Liver (tissue), 9 donors: ENCODE results near the gene TRIM3. TPM values are rescaled to one million over a fixed set of nuclear protein-coding genes. Genes with fewer than 3 reads are reported as not detected.

Source experiments
- DNase-seq: peaks from one replicate; pipeline ENCODE4 v3.0.0-alpha.2; 2017; ENCODE audit warnings: low spot score
- H3K27ac ChIP-seq, 2 donors: one replicate each; pipeline ENCODE4 v1.7.0; 2013; ENCODE audit warnings: inconsistent platforms in 2 of 2, low read length in 2 of 2, control low read depth in 1 of 2, low read depth in 1 of 2, mild to moderate bottlenecking in 1 of 2
- H3K27me3 ChIP-seq, 4 donors: one replicate each; pipeline versions ENCODE4 v1.6.1 to v1.7.0; 2013; ENCODE audit warnings: low read length in 3 of 4, inconsistent platforms in 1 of 4, mild to moderate bottlenecking in 1 of 4, moderate library complexity in 1 of 4; ENCODE audit not compliant: control insufficient read depth in 4 of 4, insufficient read depth in 4 of 4
- H3K36me3 ChIP-seq, 4 donors: one replicate each; pipeline versions ENCODE4 v1.6.1 to v1.7.0; 2013; ENCODE audit warnings: low read length in 3 of 4, mild to moderate bottlenecking in 3 of 4, low read depth in 1 of 4, moderate library complexity in 1 of 4; ENCODE audit not compliant: control insufficient read depth in 4 of 4, insufficient read depth in 3 of 4
- H3K4me1 ChIP-seq, 4 donors: one replicate each; pipeline versions ENCODE4 v1.6.1 to v1.7.0; 2013; ENCODE audit warnings: low read length in 3 of 4, mild to moderate bottlenecking in 3 of 4, moderate library complexity in 1 of 4; ENCODE audit not compliant: control insufficient read depth in 4 of 4, insufficient read depth in 4 of 4
- H3K4me3 ChIP-seq, 3 donors: one replicate each; pipeline versions ENCODE4 v1.6.1 to v1.7.0; 2013; ENCODE audit warnings: low read length in 3 of 3, control low read depth in 1 of 3, low read depth in 1 of 3, mild to moderate bottlenecking in 1 of 3
- H3K9ac ChIP-seq, 2 donors: one replicate each; pipeline ENCODE4 v1.7.0; 2013; ENCODE audit warnings: low read length in 2 of 2, mild to moderate bottlenecking in 2 of 2, moderate library complexity in 2 of 2, control low read depth in 1 of 2, low read depth in 1 of 2
- H3K9me3 ChIP-seq, 4 donors: one replicate each; pipeline versions ENCODE4 v1.6.1 to v1.7.0; 2013; ENCODE audit warnings: low read length in 3 of 4; ENCODE audit not compliant: control insufficient read depth in 4 of 4
- ATF3 ChIP-seq: IDR thresholded peaks from 2 replicates; pipeline ENCODE4 v1.6.1; 2016; ENCODE audit warnings: antibody characterized with exemption
- CTCF ChIP-seq: fragments of 150-350 bp; IDR thresholded peaks from 2 replicates; pipeline ENCODE4 v1.5.1; 2017; ENCODE audit warnings: improper control_type of control experiment, low read depth, low read length; ENCODE audit not compliant: missing input control
- EGR1 ChIP-seq, 2 donors: IDR thresholded peaks; 2 replicates each; pipeline ENCODE4 v1.6.1; 2016 to 2018; ENCODE audit warnings: antibody characterized with exemption in 2 of 2, low read depth in 2 of 2
- FOXA1 ChIP-seq: IDR thresholded peaks from 2 replicates; pipeline ENCODE4 v1.6.1; 2016; ENCODE audit warnings: antibody characterized with exemption
- FOXA2 ChIP-seq: IDR thresholded peaks from 2 replicates; pipeline ENCODE4 v1.6.1; 2016; ENCODE audit warnings: antibody characterized with exemption
- GABPA ChIP-seq, 2 donors: IDR thresholded peaks in 1 of 2; conservative IDR thresholded peaks in 1 of 2; 2 replicates each; pipeline ENCODE4 v1.6.1; 2016; ENCODE audit warnings: antibody characterized with exemption in 2 of 2, mild to moderate bottlenecking in 1 of 2, moderate library complexity in 1 of 2
- HNF4A ChIP-seq, 2 donors: conservative IDR thresholded peaks; 2 replicates each; pipeline ENCODE4 v1.6.1; 2016; ENCODE audit warnings: antibody characterized with exemption in 2 of 2, mild to moderate bottlenecking in 2 of 2
- HNF4G ChIP-seq: IDR thresholded peaks from 2 replicates; pipeline ENCODE4 v1.6.1; 2016; ENCODE audit warnings: antibody characterized with exemption
- JUND ChIP-seq, 2 donors: IDR thresholded peaks; 2 replicates each; pipeline ENCODE4 v1.6.1; 2016; ENCODE audit warnings: antibody characterized with exemption in 2 of 2
- MAX ChIP-seq: IDR thresholded peaks from 2 replicates; pipeline ENCODE4 v1.6.1; 2016; ENCODE audit warnings: antibody characterized with exemption
- NR2F2 ChIP-seq: IDR thresholded peaks from 2 replicates; pipeline ENCODE4 v1.6.1; 2016; ENCODE audit warnings: antibody characterized with exemption
- RAD21 ChIP-seq, 2 donors: IDR thresholded peaks; 2 replicates each; pipeline ENCODE4 v1.6.1; 2016; ENCODE audit warnings: antibody characterized with exemption in 2 of 2, mild to moderate bottlenecking in 2 of 2
- RXRA ChIP-seq, 2 donors: IDR thresholded peaks; 2 replicates each; pipeline ENCODE4 v1.6.1; 2017 to 2018; ENCODE audit warnings: antibody characterized with exemption in 2 of 2, mild to moderate bottlenecking in 1 of 2
- SP1 ChIP-seq: IDR thresholded peaks from 2 replicates; pipeline ENCODE4 v1.6.1; 2018; ENCODE audit warnings: antibody characterized with exemption, mild to moderate bottlenecking
- TAF1 ChIP-seq: conservative IDR thresholded peaks from 2 replicates; pipeline ENCODE4 v1.6.1; 2016; ENCODE audit warnings: antibody characterized with exemption, mild to moderate bottlenecking
- YY1 ChIP-seq: IDR thresholded peaks from 2 replicates; pipeline ENCODE4 v1.6.1; 2016; ENCODE audit warnings: antibody characterized with exemption, mild to moderate bottlenecking
- ZBTB33 ChIP-seq: IDR thresholded peaks from 2 replicates; pipeline ENCODE4 v1.6.1; 2016; ENCODE audit warnings: antibody characterized with exemption
- WGBS: extraction: QIAGEN DNeasy Blood & Tissue Kit; methylation state at CpG from one replicate; pipeline ENCODE4 v1.1.7; 2013; 5-methylcytosine and 5-hydroxymethylcytosine counted together
- polyA plus RNA-seq, 2 donors: library from polyadenylated mRNA; stranded (reverse) in 1 of 2; unstranded in 1 of 2; fragments of 200-250 nt in 1 of 2; fragments of >200 nt in 1 of 2; fragmentation: Nextera tagmentation in 1 of 2; extraction: Ambion mirVana in 1 of 2; gene quantifications; one replicate each; pipeline versions ENCODE4 v1.2.1 to v1.2.3, GENCODE V29; 2013 to 2015
- total RNA-seq, 2 donors: library from RNA; depleted of rRNA; stranded (reverse); fragments of >200 nt; gene quantifications; one replicate each; pipeline ENCODE4 v1.2.3, GENCODE V29; 2014
- donor health status: healthy.
- donor health status: healthy.
- donor health status: healthy.
- donor health status: healthy.
- donor health status: healthy.

The TRIM3 gene
- total and polyA plus RNA-seq, 4 donors, result 5.2 to 12.7 (median 9.1) TPM

GRCh38 chr11:6456361-6457073, 17.2 kb downstream of the TRIM3 start:
- H3K4me3 ChIP-seq, result no peak overlapping the region
- TF ChIP-seq TAF1 (no peak), RXRA (IDR thresholded peaks at IDR 0.05) (no peak), RAD21 (IDR thresholded peaks at IDR 0.05) (no peak), CTCF (no peak), ZBTB33 (no peak), FOXA2 (no peak), GABPA (IDR thresholded peaks at IDR 0.05 in 1 of 2, conservative IDR thresholded peaks at IDR 0.05 in 1 of 2) (no peak), NR2F2 (no peak)
- H3K36me3 ChIP-seq, result peaks cover 10 to 53% (median 18%) of the 10 kb centered on the region in 4 donors
- H3K27ac ChIP-seq, result no peak overlapping the region
- no peaks in the 10 kb centered on the region for H3K9me3 ChIP-seq
- WGBS, result 97% methylated on average over 56 of the region's 56 CpGs
- no peaks in the 10 kb centered on the region for H3K4me1 ChIP-seq
- H3K9ac ChIP-seq, result no peak overlapping the region
- H3K27me3 ChIP-seq, result no peaks in the 10 kb centered on the region
- DNase-seq, result no peak

- WGBS, result 77% methylated on average over 2 of the region's 2 CpGs
- H3K36me3 ChIP-seq, result peaks cover 10 to 61% (median 23%) of the 10 kb centered on the region in 4 donors
- TF ChIP-seq ZBTB33 (no peak), FOXA1 (no peak), SP1 (no peak), NR2F2 (no peak), GABPA (IDR thresholded peaks at IDR 0.05 in 1 of 2, conservative IDR thresholded peaks at IDR 0.05 in 1 of 2) (no peak), RXRA (IDR thresholded peaks at IDR 0.05) (no peak), CTCF (no peak), JUND (IDR thresholded peaks at IDR 0.05) (no peak), EGR1 (IDR thresholded peaks at IDR 0.05; ENCODE audit: low read depth in 2 of 2) (no peak), RAD21 (IDR thresholded peaks at IDR 0.05) (no peak), ATF3 (no peak), MAX (no peak), YY1 (no peak), TAF1 (no peak), FOXA2 (no peak), HNF4A (conservative IDR thresholded peaks at IDR 0.05) (no peak), HNF4G (no peak)
Measured at GRCh38 chr11:6455070-6455469, 18.7 kb downstream of the TRIM3 start.

More at GRCh38 chr11:6455070-6455469, 18.7 kb downstream of the TRIM3 start:
- Histone ChIP-seq H3K27me3 (no peaks in the 10 kb centered on the region), H3K4me3 (no peak overlapping the region), H3K4me1 (no peaks in the 10 kb centered on the region), H3K9ac (no peak overlapping the region), H3K9me3 (no peaks in the 10 kb centered on the region), H3K27ac (no peak overlapping the region)
- no peak for DNase-seq
